ENCODE data around the gene SRMS. TPM values are rescaled to one million over a fixed set of nuclear protein-coding genes. Genes with fewer than 3 reads are reported as not detected.

The SRMS gene
- total RNA-seq, 4 donors from 2014 or later, result not detected

GRCh38 chr20:63521602-63522001 lies 25.9 kb downstream of the SRMS start:
- peak overlapping the region; percentile 77 to 94 for H3K4me3 ChIP-seq
- peak in 1 of 2 donors; percentile 22 for DNase-seq
- TF ChIP-seq CTCF (IDR thresholded peaks at IDR 0.05), result no peak
- no peaks in the 10 kb centered on the region for H3K9me3 ChIP-seq
- no peaks in the 10 kb centered on the region for H3K27me3 ChIP-seq
- H3K36me3 ChIP-seq, result no peaks in the 10 kb centered on the region
- intact Hi-C loops (cut with DNase I; ENCODE audit: low total_unique reads), result no loop called here
- peaks cover 0 to 26% of the 10 kb centered on the region in 2 donors for H3K4me1 ChIP-seq
- peak overlapping the region; percentile 90 to 93 for H3K27ac ChIP-seq

DNA sequence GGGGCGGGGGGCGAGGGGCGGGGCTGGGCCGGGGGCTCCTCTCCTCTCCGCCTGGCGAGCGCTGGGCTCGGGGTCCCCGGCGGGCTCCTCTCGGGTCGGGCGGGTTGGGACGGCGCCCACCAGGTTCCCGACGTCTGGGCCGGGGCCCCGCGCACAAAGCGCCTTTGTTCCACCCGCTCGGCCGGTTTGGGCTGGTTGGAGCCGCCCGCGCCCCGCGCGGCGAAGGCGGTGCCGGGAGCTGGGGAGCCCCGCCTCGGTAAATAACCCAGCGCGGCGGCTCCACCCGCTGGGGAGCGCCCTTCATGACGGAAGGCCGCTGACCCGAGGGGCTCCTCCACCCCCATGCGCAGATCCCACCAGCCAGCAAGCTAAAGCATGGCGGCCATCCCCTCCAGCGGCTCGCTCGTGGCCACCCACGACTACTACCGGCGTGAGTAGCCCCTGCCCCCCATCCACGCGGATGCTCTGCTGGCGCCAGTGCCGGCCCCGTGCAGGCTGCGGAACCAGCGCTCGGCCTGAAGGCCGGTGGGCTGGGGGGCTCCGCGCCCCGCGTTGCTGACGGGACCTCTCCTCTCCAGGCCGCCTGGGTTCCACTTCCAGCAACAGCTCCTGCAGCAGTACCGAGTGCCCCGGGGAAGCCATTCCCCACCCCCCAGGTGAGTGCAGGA lies 26.5 kb downstream of the SRMS start:
- Histone ChIP-seq H3K9me3 (no peaks in the 10 kb centered on the region), H3K27ac (peak overlapping the region; percentile 90 to 93), H3K4me1 (peaks cover 0 to 26% of the 10 kb centered on the region in 2 donors), H3K4me3 (peak overlapping the region; percentile 77 to 94), H3K27me3 (no peaks in the 10 kb centered on the region), H3K36me3 (no peaks in the 10 kb centered on the region)
- peak; percentile 43 to 78 for DNase-seq
- intact Hi-C loops (cut with DNase I; ENCODE audit: low total_unique reads), result no loop called here
- TF ChIP-seq POLR2A (IDR thresholded peaks at IDR 0.05) (no peak), CTCF (IDR thresholded peaks at IDR 0.05) (peak in 1 of 4 experiments; percentile 8)

- no peaks in the 10 kb centered on the region for H3K27me3 ChIP-seq
- intact Hi-C loops (cut with DNase I; ENCODE audit: low total_unique reads), result no loop called here
- peak within 1 kb of the TSS; percentile 90 to 93 for H3K27ac ChIP-seq
- H3K9me3 ChIP-seq, result no peaks in the 10 kb centered on the region
- peak within 1 kb of the TSS; percentile 77 to 94 for H3K4me3 ChIP-seq
- no peaks in the 10 kb centered on the region for H3K36me3 ChIP-seq
- TF ChIP-seq CTCF (IDR thresholded peaks at IDR 0.05) (no peak), POLR2A (IDR thresholded peaks at IDR 0.05) (peak; percentile 78 to 97)
- peak; percentile 80 to 83 for DNase-seq
- peaks cover 0 to 26% of the 10 kb centered on the region in 2 donors for H3K4me1 ChIP-seq
Observed at GRCh38 chr20:63520504-63520933, 27.0 kb downstream of the SRMS start, which contains the start of gene PPDPF. Gene PPDPF (plus strand): TSS chr20:63520765. CDS start chr20:63521309, 544 bp downstream.

DNA sequence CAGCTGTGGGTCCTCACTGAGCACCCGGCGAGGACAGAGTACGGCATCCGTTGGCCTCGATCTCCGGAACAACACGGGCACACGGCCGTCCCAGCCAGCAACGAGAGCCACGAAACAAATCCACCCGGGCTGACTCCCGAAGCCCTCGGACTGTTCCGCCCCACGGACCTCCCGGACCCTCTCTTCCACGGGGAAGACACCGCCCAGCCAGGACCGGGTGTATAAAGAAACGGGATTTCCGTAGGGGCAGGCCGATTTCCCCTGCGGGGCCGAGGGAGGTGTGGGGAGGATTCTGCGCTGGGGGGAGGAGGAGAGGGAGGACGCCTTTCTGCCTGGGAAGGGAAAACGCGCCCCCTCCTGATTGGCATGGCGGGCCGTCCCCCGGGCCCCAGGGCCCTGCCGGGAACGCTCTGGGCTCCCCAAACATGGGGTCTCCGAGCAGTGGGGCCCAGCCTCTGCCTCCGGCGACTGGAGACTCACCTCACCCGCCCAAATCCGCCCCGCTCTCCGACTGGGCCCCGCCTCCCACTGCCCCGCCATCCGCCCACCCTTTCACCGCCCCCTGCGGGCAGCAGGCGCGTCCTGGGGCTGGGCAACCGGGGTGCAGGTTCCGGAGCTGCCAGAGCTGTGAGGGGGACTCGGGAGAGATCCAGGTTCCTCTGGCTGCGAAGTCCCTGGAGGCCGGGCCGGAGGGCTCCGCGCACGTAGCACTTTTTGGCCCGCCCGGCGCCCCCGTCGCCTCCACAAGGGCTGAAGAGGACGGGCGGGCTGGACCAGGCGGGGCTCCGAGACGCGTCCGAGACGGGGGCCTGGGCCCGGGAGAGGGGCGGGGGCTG lies 27.7 kb downstream of the SRMS start:
- TF ChIP-seq CTCF (IDR thresholded peaks at IDR 0.05) (peak in 1 of 4 experiments; percentile 28), POLR2A (IDR thresholded peaks at IDR 0.05) (no peak)
- Histone ChIP-seq H3K36me3 (no peaks in the 10 kb centered on the region), H3K27me3 (no peaks in the 10 kb centered on the region), H3K27ac (peak overlapping the region; percentile 90 to 93), H3K9me3 (no peaks in the 10 kb centered on the region), H3K4me1 (peaks cover 0 to 26% of the 10 kb centered on the region in 2 donors), H3K4me3 (peak overlapping the region; percentile 77 to 94)
- intact Hi-C loops (cut with DNase I; ENCODE audit: low total_unique reads), result no loop called here
- DNase-seq, result peak; percentile 61 to 74
